Fibroblast of skin of left biceps (primary cell): ENCODE results near the gene STARD5.

Source experiments
- DNase-seq, 2 experiments: peaks; one replicate each; pipeline ENCODE4 v3.0.0-alpha.2; 2013; ENCODE audit warnings: low read depth in 2 of 2

Gene STARD5

GRCh38 chr15:81274931-81275707, 48.8 kb downstream of the STARD5 start:
- peak; percentile 70 to 75 for DNase-seq

GRCh38 chr15:81274255-81274654, 49.7 kb downstream of the STARD5 start:
- DNase-seq, result no peak

- no peak for DNase-seq
These were observed 50.1 kb downstream of the STARD5 start for GRCh38 chr15:81273855-81274254.

- no peak for DNase-seq
These were observed 50.7 kb downstream of the STARD5 start for GRCh38 chr15:81273200-81273599.

- DNase-seq, result no peak
These were observed 51.9 kb downstream of the STARD5 start for GRCh38 chr15:81271761-81272644.

GRCh38 chr15:81270781-81271491, 53.0 kb downstream of the STARD5 start:
- DNase-seq, result peak; percentile 42 to 51

GRCh38 chr15:81270188-81270587, 53.8 kb downstream of the STARD5 start:
- no peak for DNase-seq

GRCh38 chr15:81268881-81269601, 54.9 kb downstream of the STARD5 start:
- no peak for DNase-seq

GRCh38 chr15:81268340-81268739, 55.6 kb downstream of the STARD5 start:
- no peak for DNase-seq

- peak; percentile 41 to 46 for DNase-seq
These were observed 57.8 kb downstream of the STARD5 start for GRCh38 chr15:81265944-81266775.

GRCh38 chr15:81265256-81265943, 58.5 kb downstream of the STARD5 start:
- DNase-seq, result no peak

- DNase-seq, result no peak
These were observed 59.7 kb downstream of the STARD5 start for GRCh38 chr15:81264072-81264857.

GRCh38 chr15:81263477-81263876, 60.5 kb downstream of the STARD5 start:
- no peak for DNase-seq

- DNase-seq, result no peak
These were observed 62.6 kb downstream of the STARD5 start for GRCh38 chr15:81261172-81261811.

GRCh38 chr15:81259760-81260298, 64.1 kb downstream of the STARD5 start:
- no peak for DNase-seq
